Tibial nerve (tissue), 4 donors: ENCODE data around the gene C3orf22.

Source experiments
- EP300 ChIP-seq, 2 donors: sonication (generic); formaldehyde crosslinking; IDR thresholded peaks; one replicate each; pipeline ENCODE4 v1.6.1; 2017; ENCODE audit warnings: antibody characterized with exemption in 2 of 2, mild to moderate bottlenecking in 1 of 2
- TF ChIP-seq, protein P1 (sequence below), 5 experiments: fragments of 200-600 bp in 3 of 5; fragments of 450-650 bp in 2 of 5; sonication (generic) in 3 of 5; IDR thresholded peaks; one replicate each; pipeline ENCODE4 v1.5.1; 2016 to 2019; ENCODE audit warnings: antibody characterized with exemption in 5 of 5, mild to moderate bottlenecking in 3 of 5, moderate library complexity in 2 of 5

- TF ChIP-seq, protein P1, sequence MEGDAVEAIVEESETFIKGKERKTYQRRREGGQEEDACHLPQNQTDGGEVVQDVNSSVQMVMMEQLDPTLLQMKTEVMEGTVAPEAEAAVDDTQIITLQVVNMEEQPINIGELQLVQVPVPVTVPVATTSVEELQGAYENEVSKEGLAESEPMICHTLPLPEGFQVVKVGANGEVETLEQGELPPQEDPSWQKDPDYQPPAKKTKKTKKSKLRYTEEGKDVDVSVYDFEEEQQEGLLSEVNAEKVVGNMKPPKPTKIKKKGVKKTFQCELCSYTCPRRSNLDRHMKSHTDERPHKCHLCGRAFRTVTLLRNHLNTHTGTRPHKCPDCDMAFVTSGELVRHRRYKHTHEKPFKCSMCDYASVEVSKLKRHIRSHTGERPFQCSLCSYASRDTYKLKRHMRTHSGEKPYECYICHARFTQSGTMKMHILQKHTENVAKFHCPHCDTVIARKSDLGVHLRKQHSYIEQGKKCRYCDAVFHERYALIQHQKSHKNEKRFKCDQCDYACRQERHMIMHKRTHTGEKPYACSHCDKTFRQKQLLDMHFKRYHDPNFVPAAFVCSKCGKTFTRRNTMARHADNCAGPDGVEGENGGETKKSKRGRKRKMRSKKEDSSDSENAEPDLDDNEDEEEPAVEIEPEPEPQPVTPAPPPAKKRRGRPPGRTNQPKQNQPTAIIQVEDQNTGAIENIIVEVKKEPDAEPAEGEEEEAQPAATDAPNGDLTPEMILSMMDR (IDR thresholded peaks at IDR 0.05): no peak
- no peak for TF ChIP-seq EP300 (IDR thresholded peaks at IDR 0.05)
Measured at GRCh38 chr3:126549861-126550487, 8.8 kb downstream of the C3orf22 start.
